H9 (cell line): ENCODE measurements around the gene PEX26. TPM values are rescaled to one million over a fixed set of nuclear protein-coding genes. Genes with fewer than 3 reads are reported as not detected.

ENCODE experiments used
- DNase-seq: peaks from one replicate; pipeline ENCODE4 v3.0.0-alpha.2; 2017
- H2AFZ ChIP-seq: one replicate; pipeline ENCODE4 v1.6.1; 2013; ENCODE audit warnings: mild to moderate bottlenecking, low read length, control low read depth, moderate library complexity
- H2AK5ac ChIP-seq: 2 replicates; pipeline ENCODE4 v1.6.1; 2013; ENCODE audit warnings: low read length, control low read depth, mixed read lengths; ENCODE audit not compliant: insufficient read length
- H2BK120ac ChIP-seq: one replicate; pipeline ENCODE4 v1.6.1; 2013; ENCODE audit warnings: low read depth, mild to moderate bottlenecking, low read length, control low read depth, inconsistent platforms; ENCODE audit not compliant: poor library complexity, severe bottlenecking
- H2BK12ac ChIP-seq: 2 replicates; pipeline ENCODE4 v1.6.1; 2013; ENCODE audit warnings: low read length, control low read depth, mixed read lengths, low read depth; ENCODE audit not compliant: insufficient read length
- H2BK15ac ChIP-seq: 2 replicates; pipeline ENCODE4 v1.6.1; 2013; ENCODE audit warnings: low read depth, low read length, control low read depth
- H2BK20ac ChIP-seq: one replicate; pipeline ENCODE4 v1.6.1; 2013; ENCODE audit warnings: low read depth, mild to moderate bottlenecking, low read length, control low read depth, inconsistent platforms; ENCODE audit not compliant: poor library complexity, severe bottlenecking
- H2BK5ac ChIP-seq: 2 replicates; pipeline ENCODE4 v1.6.1; 2013; ENCODE audit warnings: low read length, control low read depth, mixed read lengths; ENCODE audit not compliant: insufficient read length
- H3K14ac ChIP-seq: 2 replicates; pipeline ENCODE4 v1.6.1; 2013; ENCODE audit warnings: low read length, control low read depth; ENCODE audit not compliant: insufficient read depth
- H3K18ac ChIP-seq: 2 replicates; pipeline ENCODE4 v1.6.1; 2013; ENCODE audit warnings: low read depth, mild to moderate bottlenecking, mixed read lengths, low read length, control low read depth; ENCODE audit not compliant: insufficient read length
- H3K23ac ChIP-seq: 2 replicates; pipeline ENCODE4 v1.6.1; 2013; ENCODE audit warnings: low read length, control low read depth, mixed read lengths, low read depth; ENCODE audit not compliant: insufficient read length
- H3K23me2 ChIP-seq: 2 replicates; pipeline ENCODE4 v1.6.1; 2013; ENCODE audit warnings: low read depth, mild to moderate bottlenecking, mixed read lengths, low read length, control low read depth; ENCODE audit not compliant: insufficient read length, poor library complexity, severe bottlenecking
- H3K27ac ChIP-seq: 2 replicates; pipeline ENCODE4 v1.5.1; 2013; ENCODE audit warnings: low read length, control low read depth, mixed read lengths, low read depth; ENCODE audit not compliant: insufficient read length
- H3K27me3 ChIP-seq: 2 replicates; pipeline ENCODE4 v1.6.1; 2013; ENCODE audit warnings: low read length, control low read depth, inconsistent platforms; ENCODE audit not compliant: insufficient read depth
- H3K4ac ChIP-seq: 2 replicates; pipeline ENCODE4 v1.6.1; 2013; ENCODE audit warnings: low read depth, mild to moderate bottlenecking, control low read depth, inconsistent platforms, low read length, moderate library complexity
- H3K4me1 ChIP-seq: 2 replicates; pipeline ENCODE4 v1.6.1; 2013; ENCODE audit warnings: low read length, control low read depth, inconsistent platforms; ENCODE audit not compliant: insufficient read depth
- H3K4me2 ChIP-seq: 2 replicates; pipeline ENCODE4 v1.6.1; 2013; ENCODE audit warnings: low read length, control low read depth, mixed read lengths; ENCODE audit not compliant: insufficient read length, insufficient read depth
- H3K56ac ChIP-seq: 2 replicates; pipeline ENCODE4 v1.6.1; 2013; ENCODE audit warnings: low read depth, mild to moderate bottlenecking, mixed read lengths, low read length, control low read depth; ENCODE audit not compliant: insufficient read length
- H3K79me1 ChIP-seq: 2 replicates; pipeline ENCODE4 v1.6.1; 2013; ENCODE audit warnings: low read depth, mild to moderate bottlenecking, moderate library complexity, low read length, control low read depth, inconsistent platforms; ENCODE audit not compliant: insufficient read depth, poor library complexity, severe bottlenecking
- H3K79me2 ChIP-seq: 2 replicates; pipeline ENCODE4 v1.6.1; 2013; ENCODE audit warnings: low read length, control low read depth, inconsistent platforms; ENCODE audit not compliant: insufficient read depth
- H3K9ac ChIP-seq: 2 replicates; pipeline ENCODE4 v1.6.1; 2013; ENCODE audit warnings: low read length, control low read depth, mixed read lengths; ENCODE audit not compliant: insufficient read length; ENCODE audit errors: extremely low read depth
- H3K9me3 ChIP-seq: one replicate; pipeline ENCODE4 v1.6.1; 2013; ENCODE audit warnings: low read depth, low read length, inconsistent platforms; ENCODE audit not compliant: control insufficient read depth
- H3T11ph ChIP-seq: one replicate; pipeline ENCODE4 v1.6.1; 2013; ENCODE audit warnings: mild to moderate bottlenecking, low read length, control low read depth, inconsistent platforms
- H4K20me1 ChIP-seq: one replicate; pipeline ENCODE4 v1.6.1; 2013; ENCODE audit not compliant: control insufficient read depth, insufficient read length, insufficient read depth
- H4K5ac ChIP-seq: 2 replicates; pipeline ENCODE4 v1.6.1; 2013; ENCODE audit warnings: low read depth, mild to moderate bottlenecking, mixed read lengths, low read length, control low read depth; ENCODE audit not compliant: insufficient read length
- H4K8ac ChIP-seq: replicated peaks from 2 replicates; pipeline ENCODE4 v1.6.1; 2013; ENCODE audit warnings: low read length, control low read depth, mixed read lengths, low read depth; ENCODE audit not compliant: insufficient read length
- H4K91ac ChIP-seq: 2 replicates; pipeline ENCODE4 v1.6.1; 2013; ENCODE audit warnings: low read depth, mild to moderate bottlenecking, moderate library complexity, mixed read lengths, low read length, control low read depth; ENCODE audit not compliant: insufficient read length
- H3K27ac Mint-ChIP-seq, 3 experiments: 2 replicates in 2 of 3; 3 replicates in 1 of 3; pipeline ENCODE4 v1.8.0; 2020 to 2021; ENCODE audit warnings: mixed read lengths in 3 of 3, mild to moderate bottlenecking in 1 of 3, moderate library complexity in 1 of 3
- H3K27me3 Mint-ChIP-seq: 2 replicates; pipeline ENCODE4 v1.8.0; 2021; ENCODE audit warnings: low read depth, mild to moderate bottlenecking, moderate library complexity, mixed read lengths
- H3K36me3 Mint-ChIP-seq, 3 experiments: 2 replicates in 2 of 3; 3 replicates in 1 of 3; pipeline ENCODE4 v1.8.0; 2020 to 2021; ENCODE audit warnings: low read depth in 3 of 3, mixed read lengths in 3 of 3; ENCODE audit not compliant: insufficient read depth in 1 of 3
- H3K4me1 Mint-ChIP-seq, 2 experiments: 2 replicates each; pipeline ENCODE4 v1.8.0; 2020; ENCODE audit warnings: mixed read lengths in 2 of 2
- H3K4me3 Mint-ChIP-seq, 2 experiments: 2 replicates in 1 of 2; 3 replicates in 1 of 2; pipeline ENCODE4 v1.8.0; 2020 to 2021; ENCODE audit warnings: mild to moderate bottlenecking in 2 of 2, mixed read lengths in 2 of 2, moderate library complexity in 1 of 2
- H3K9me3 Mint-ChIP-seq, 2 experiments: 2 replicates in 1 of 2; 3 replicates in 1 of 2; pipeline ENCODE4 v1.8.0; 2020; ENCODE audit warnings: mild to moderate bottlenecking in 2 of 2, mixed read lengths in 2 of 2, moderate library complexity in 1 of 2
- WGBS: extraction: QIAGEN DNeasy Blood & Tissue Kit; methylation state at CpG from one replicate; pipeline ENCODE4 v1.1.7; 2013; ENCODE audit warnings: missing lambda C conversion rate, low lambda C conversion rate, mixed read lengths; ENCODE audit not compliant: insufficient read length; ENCODE audit errors: extremely low coverage; 5-methylcytosine and 5-hydroxymethylcytosine counted together
- total RNA-seq: library from RNA; stranded (reverse); gene quantifications from 2 replicates; pipeline ENCODE4 v1.2.1, GENCODE V29; 2021
- TF ChIP-seq, protein P1 (sequence below): fragments of 200-600 bp; sonication (generic); conservative IDR thresholded peaks from 3 replicates; pipeline ENCODE4 v1.8.0; 2021; ENCODE audit warnings: antibody characterized with exemption, mild to moderate bottlenecking

PEX26 gene
- total RNA-seq, 1 experiment from 2014 or later, result 35.4 TPM

DNA sequence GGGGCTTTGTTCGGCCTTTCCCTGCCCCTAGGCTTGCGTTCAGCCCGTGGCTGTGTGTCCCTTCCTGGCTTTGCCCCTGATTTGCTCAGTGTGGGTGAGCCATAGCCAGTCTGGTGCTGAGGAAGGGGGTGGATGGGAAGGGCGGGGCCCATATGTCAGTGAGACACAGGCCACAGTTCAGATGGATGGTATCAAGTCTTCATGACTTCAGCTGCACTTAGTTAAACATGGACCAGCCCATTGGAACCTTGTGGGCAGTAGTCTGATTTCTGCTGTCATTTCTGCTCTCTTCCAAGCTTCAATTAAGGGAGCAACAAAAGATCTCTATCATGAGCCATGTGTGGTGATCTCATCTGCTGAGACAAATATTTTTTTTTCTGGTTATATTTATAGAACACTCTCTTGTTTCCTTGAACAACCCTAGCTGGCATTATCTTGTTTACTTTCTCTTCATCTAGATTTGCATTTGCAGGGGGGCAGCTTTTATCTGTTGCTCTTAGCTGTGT is 21.6 kb upstream of the PEX26 start:
- Histone ChIP-seq H3K9ac (no peak overlapping the region), H2BK12ac (no peak overlapping the region), H2AFZ (no peak overlapping the region), H4K5ac (no peak overlapping the region), H3K18ac (no peak overlapping the region), H2BK120ac (no peak overlapping the region), H3K79me1 (no peaks in the 10 kb centered on the region), H3K4me2 (no peak overlapping the region), H3T11ph (no peak overlapping the region), H3K27me3 (no peaks in the 10 kb centered on the region), H2BK20ac (no peak overlapping the region), H4K20me1 (peaks cover 3% of the 10 kb centered on the region), H3K79me2 (no peaks in the 10 kb centered on the region), H3K9me3 (no peaks in the 10 kb centered on the region), H2BK15ac (no peak overlapping the region), H3K56ac (no peak overlapping the region), H3K27ac (no peak overlapping the region), H3K23ac (no peak overlapping the region), H4K91ac (no peak overlapping the region), H3K4me1 (no peaks in the 10 kb centered on the region), H3K4ac (no peak overlapping the region), H3K23me2 (no peaks in the 10 kb centered on the region), H2BK5ac (no peak overlapping the region), H4K8ac (no peak overlapping the region), H2AK5ac (no peak overlapping the region), H3K14ac (no peak overlapping the region)
- no peak overlapping the region for H3K4me3 Mint-ChIP-seq
- peaks cover 5 to 6% of the 10 kb centered on the region in 2 experiments; a peak in 3 of 5 replicates for H3K9me3 Mint-ChIP-seq
- H3K36me3 Mint-ChIP-seq, result peaks cover 0 to 5% (median 3%) of the 10 kb centered on the region in 3 experiments; a peak in 5 of 7 replicates
- peaks cover 20% of the 10 kb centered on the region for H3K27me3 Mint-ChIP-seq
- H3K27ac Mint-ChIP-seq, result no peak overlapping the region
- peaks cover 14 to 15% of the 10 kb centered on the region in 2 experiments for H3K4me1 Mint-ChIP-seq
- DNase-seq, result no peak
- no CpG with 5 or more reads among the region's 4 CpGs for WGBS
- TF ChIP-seq, protein P1, sequence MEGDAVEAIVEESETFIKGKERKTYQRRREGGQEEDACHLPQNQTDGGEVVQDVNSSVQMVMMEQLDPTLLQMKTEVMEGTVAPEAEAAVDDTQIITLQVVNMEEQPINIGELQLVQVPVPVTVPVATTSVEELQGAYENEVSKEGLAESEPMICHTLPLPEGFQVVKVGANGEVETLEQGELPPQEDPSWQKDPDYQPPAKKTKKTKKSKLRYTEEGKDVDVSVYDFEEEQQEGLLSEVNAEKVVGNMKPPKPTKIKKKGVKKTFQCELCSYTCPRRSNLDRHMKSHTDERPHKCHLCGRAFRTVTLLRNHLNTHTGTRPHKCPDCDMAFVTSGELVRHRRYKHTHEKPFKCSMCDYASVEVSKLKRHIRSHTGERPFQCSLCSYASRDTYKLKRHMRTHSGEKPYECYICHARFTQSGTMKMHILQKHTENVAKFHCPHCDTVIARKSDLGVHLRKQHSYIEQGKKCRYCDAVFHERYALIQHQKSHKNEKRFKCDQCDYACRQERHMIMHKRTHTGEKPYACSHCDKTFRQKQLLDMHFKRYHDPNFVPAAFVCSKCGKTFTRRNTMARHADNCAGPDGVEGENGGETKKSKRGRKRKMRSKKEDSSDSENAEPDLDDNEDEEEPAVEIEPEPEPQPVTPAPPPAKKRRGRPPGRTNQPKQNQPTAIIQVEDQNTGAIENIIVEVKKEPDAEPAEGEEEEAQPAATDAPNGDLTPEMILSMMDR, result no peak
